ENCODE measurements around the gene FMNL2.

The FMNL2 gene

GRCh38 chr2:152511981-152512380, 177.0 kb downstream of the FMNL2 start:
- H3K9ac ChIP-seq (ENCODE audit: low read length) = no peak overlapping the region
- H3K27me3 ChIP-seq (ENCODE audit: low read length) = no peaks in the 10 kb centered on the region
- H3K79me2 ChIP-seq (ENCODE audit: insufficient read depth, low read length) = no peaks in the 10 kb centered on the region
- H3K9me3 ChIP-seq (ENCODE audit: insufficient read depth, low read length) = no peaks in the 10 kb centered on the region
- H3F3A ChIP-seq (ENCODE audit: insufficient read depth) = no peaks in the 10 kb centered on the region
- TF ChIP-seq EZH2phosphoT487 (conservative IDR thresholded peaks at IDR 0.05; ENCODE audit: low read length) (no peak), CTCF (IDR thresholded peaks at IDR 0.05; ENCODE audit: insufficient read depth, low read length, poor library complexity, severe bottlenecking) (no peak)
- H3K27ac ChIP-seq (ENCODE audit: low read depth, low read length) = no peak overlapping the region
- H2AFZ ChIP-seq (ENCODE audit: low read depth, low read length, severe bottlenecking) = no peak overlapping the region
- no peaks in the 10 kb centered on the region for H3K9me2 ChIP-seq (replicated peaks; ENCODE audit: insufficient read depth, low read length)
- H4K20me1 ChIP-seq (ENCODE audit: low read depth, low read length) = no peaks in the 10 kb centered on the region
- no peak overlapping the region for H3K4me2 ChIP-seq (ENCODE audit: low read depth, low read length, poor library complexity, severe bottlenecking)
- no peaks in the 10 kb centered on the region for H3K36me3 ChIP-seq (ENCODE audit: low read length)
- no peak overlapping the region for H3K4me3 ChIP-seq (ENCODE audit: insufficient read depth, low read length, poor library complexity, severe bottlenecking)

- Histone ChIP-seq H3K27me3 (ENCODE audit: low read length) (no peaks in the 10 kb centered on the region), H4K20me1 (ENCODE audit: low read depth, low read length) (no peaks in the 10 kb centered on the region), H3K9me2 (replicated peaks; ENCODE audit: insufficient read depth, low read length) (no peaks in the 10 kb centered on the region), H3K9ac (ENCODE audit: low read length) (no peak overlapping the region), H3K4me3 (ENCODE audit: insufficient read depth, low read length, poor library complexity, severe bottlenecking) (no peak overlapping the region), H3F3A (ENCODE audit: insufficient read depth) (no peaks in the 10 kb centered on the region), H3K4me2 (ENCODE audit: low read depth, low read length, poor library complexity, severe bottlenecking) (no peak overlapping the region), H3K79me2 (ENCODE audit: insufficient read depth, low read length) (no peaks in the 10 kb centered on the region), H3K36me3 (ENCODE audit: low read length) (no peaks in the 10 kb centered on the region), H3K9me3 (ENCODE audit: insufficient read depth, low read length) (no peaks in the 10 kb centered on the region), H2AFZ (ENCODE audit: low read depth, low read length, severe bottlenecking) (no peak overlapping the region), H3K27ac (ENCODE audit: low read depth, low read length) (no peak overlapping the region)
- TF ChIP-seq CTCF (IDR thresholded peaks at IDR 0.05; ENCODE audit: insufficient read depth, low read length, poor library complexity, severe bottlenecking) (no peak), EZH2phosphoT487 (conservative IDR thresholded peaks at IDR 0.05; ENCODE audit: low read length) (no peak)
Measured at GRCh38 chr2:152513029-152513428, 178.1 kb downstream of the FMNL2 start.

GRCh38 chr2:152513681-152514080, 178.7 kb downstream of the FMNL2 start:
- Histone ChIP-seq H3F3A (ENCODE audit: insufficient read depth) (no peaks in the 10 kb centered on the region), H4K20me1 (ENCODE audit: low read depth, low read length) (no peaks in the 10 kb centered on the region), H3K27me3 (ENCODE audit: low read length) (no peaks in the 10 kb centered on the region), H2AFZ (ENCODE audit: low read depth, low read length, severe bottlenecking) (no peak overlapping the region), H3K9me2 (replicated peaks; ENCODE audit: insufficient read depth, low read length) (no peaks in the 10 kb centered on the region), H3K4me3 (ENCODE audit: insufficient read depth, low read length, poor library complexity, severe bottlenecking) (no peak overlapping the region), H3K79me2 (ENCODE audit: insufficient read depth, low read length) (no peaks in the 10 kb centered on the region), H3K9ac (ENCODE audit: low read length) (no peak overlapping the region), H3K27ac (ENCODE audit: low read depth, low read length) (no peak overlapping the region), H3K36me3 (ENCODE audit: low read length) (no peaks in the 10 kb centered on the region), H3K9me3 (ENCODE audit: insufficient read depth, low read length) (no peaks in the 10 kb centered on the region), H3K4me2 (ENCODE audit: low read depth, low read length, poor library complexity, severe bottlenecking) (no peak overlapping the region)
- TF ChIP-seq CTCF (IDR thresholded peaks at IDR 0.05; ENCODE audit: insufficient read depth, low read length, poor library complexity, severe bottlenecking) (no peak), EZH2phosphoT487 (conservative IDR thresholded peaks at IDR 0.05; ENCODE audit: low read length) (no peak)

Measured in SU-DHL-6 (cell line).